ENCODE data around the gene SRP19.
"Not testable (repeated sequence)": the region's sequence is repeated elsewhere in the genome, so short reads cannot be mapped to it uniquely, and the experiment has no call there.

SRP19 gene

GRCh38 chr5:112860929-112861637 is at the start of gene SRP19:
Gene SRP19, plus strand, starts transcription at chr5:112861287. Its CDS starts 90 bp downstream, at chr5:112861377.
- peak; percentile 92 for DNase-seq

- no peak for DNase-seq
Observed at GRCh38 chr5:112812549-112812948, 48.5 kb upstream of the SRP19 start.

- DNase-seq, result no peak
Observed at GRCh38 chr5:112820246-112820645, 40.8 kb upstream of the SRP19 start.

GRCh38 chr5:112822456-112822855 is 38.6 kb upstream of the SRP19 start:
- no peak for DNase-seq

- no peak for DNase-seq
Observed at GRCh38 chr5:112823181-112823580, 37.9 kb upstream of the SRP19 start.

GRCh38 chr5:112823656-112824055 is 37.4 kb upstream of the SRP19 start:
- no peak for DNase-seq

DNA sequence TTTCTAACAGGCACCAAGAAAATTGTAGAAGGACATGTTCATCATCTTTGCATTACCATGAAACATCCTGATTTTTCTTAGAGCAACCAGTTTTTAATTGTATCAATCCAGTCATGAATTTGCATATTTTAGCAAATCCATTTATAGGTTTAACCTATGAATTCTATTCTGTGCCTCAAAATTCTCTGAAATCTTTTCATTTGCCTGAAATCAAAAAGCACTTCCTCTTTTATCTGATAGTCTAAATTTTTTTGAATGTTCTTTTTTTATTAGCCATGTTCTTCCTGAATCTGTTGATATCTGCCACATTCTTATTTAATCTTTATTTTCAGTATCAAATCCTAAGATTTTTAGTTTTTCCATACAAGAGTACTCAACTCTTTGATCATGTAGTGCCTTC is 36.9 kb upstream of the SRP19 start:
- DNase-seq, result no peak

- no peak for DNase-seq
Observed at GRCh38 chr5:112830378-112830777, 30.7 kb upstream of the SRP19 start.

GRCh38 chr5:112833971-112834370 is 27.1 kb upstream of the SRP19 start:
- DNase-seq, result no peak

DNA sequence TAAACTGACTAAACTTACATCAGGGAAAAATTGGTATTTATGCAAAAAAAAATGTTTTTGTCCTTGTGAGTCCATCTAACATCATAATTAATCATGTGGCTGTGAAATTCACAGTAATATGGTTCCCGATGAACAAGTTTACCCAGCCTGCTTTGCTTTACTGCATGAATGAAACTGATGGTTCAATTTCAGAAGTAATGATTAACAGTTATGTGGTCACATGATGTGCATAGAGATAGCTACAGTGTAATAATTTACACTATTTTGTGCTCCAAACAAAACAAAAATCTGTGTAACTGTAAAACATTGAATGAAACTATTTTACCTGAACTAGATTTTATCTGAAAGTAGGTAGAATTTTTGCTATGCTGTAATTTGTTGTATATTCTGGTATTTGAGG is 16.6 kb upstream of the SRP19 start:
- DNase-seq, result no peak

DNA sequence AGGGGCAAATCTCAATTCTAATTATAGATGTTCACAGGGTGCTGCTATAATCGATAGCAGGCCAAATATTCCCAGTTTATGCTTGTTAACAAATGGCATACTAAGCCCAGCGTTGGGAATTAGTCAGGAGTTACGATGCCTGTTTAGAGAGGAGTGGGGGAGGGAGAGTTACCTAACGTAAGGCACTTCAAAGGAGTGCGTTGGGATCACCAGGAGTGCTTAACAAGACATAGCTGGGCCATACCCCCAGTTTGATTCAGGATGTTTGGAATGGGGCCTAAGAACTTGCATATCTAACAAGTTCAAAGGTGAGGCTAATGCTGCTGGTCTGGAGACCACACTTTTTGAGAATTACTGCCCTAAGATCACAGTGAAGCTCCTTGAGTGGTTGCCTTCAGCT is 14.5 kb upstream of the SRP19 start:
- DNase-seq, result no peak

DNA sequence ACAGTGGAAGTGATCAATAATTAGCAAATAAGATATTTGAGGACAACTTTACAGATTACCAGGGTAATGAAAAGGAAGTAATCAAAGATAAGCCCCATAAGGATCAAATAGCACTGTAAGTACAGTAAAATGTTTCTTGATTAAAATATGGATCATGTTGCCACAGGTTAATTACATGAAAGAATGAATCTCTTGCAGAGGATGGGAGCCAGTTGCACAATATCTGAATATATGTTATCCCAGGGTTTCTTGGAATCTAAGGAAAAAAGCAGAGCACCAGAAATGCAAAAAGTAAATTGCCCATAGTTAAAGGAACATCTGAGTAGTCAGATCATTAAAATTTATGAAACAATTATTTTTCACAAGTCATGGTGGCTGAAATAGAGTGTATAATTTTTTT is 13.8 kb upstream of the SRP19 start:
- no peak for DNase-seq

GRCh38 chr5:112848116-112848811 is 12.8 kb upstream of the SRP19 start:
- no peak for DNase-seq

DNA sequence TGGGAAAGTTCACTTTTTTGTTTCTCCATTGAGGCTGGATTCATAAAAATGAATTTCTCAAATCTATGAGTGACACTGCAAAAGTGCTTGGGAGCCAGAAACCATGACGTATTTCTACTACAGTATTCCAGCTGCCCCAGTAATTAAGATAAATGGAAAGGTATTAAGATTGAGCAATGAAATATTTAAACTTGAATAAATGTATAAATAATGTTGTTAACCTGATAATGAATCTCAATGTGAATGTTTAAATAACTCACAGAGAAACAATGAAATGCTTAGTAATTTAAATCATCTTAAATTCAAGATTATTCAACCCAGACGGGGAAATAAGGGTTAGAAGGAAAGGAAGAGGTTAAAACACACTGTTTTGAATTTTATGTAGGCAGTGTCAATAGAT is 11.2 kb upstream of the SRP19 start:
- DNase-seq, result no peak

- no peak for DNase-seq
Observed at GRCh38 chr5:112854651-112855050, 6.4 kb upstream of the SRP19 start.

DNA sequence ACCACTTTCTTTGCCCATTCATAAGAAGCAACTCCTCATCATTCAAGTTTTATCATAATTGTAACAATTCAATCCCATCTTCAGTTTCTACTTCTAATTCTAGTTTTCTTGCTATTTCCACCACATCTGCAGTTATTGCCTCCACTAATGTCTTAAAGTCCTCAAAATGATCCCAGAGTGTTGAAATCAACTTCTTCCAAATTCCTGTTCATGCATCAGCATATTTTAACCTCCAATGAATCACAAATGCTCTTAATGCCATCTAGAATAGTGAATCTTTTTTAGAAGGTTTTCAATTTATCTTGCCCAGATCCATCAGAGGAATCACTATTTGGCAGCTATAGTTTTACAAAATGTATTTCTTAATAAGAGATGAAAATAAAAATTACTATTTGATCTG is 3.2 kb upstream of the SRP19 start:
- DNase-seq, result no peak

DNA sequence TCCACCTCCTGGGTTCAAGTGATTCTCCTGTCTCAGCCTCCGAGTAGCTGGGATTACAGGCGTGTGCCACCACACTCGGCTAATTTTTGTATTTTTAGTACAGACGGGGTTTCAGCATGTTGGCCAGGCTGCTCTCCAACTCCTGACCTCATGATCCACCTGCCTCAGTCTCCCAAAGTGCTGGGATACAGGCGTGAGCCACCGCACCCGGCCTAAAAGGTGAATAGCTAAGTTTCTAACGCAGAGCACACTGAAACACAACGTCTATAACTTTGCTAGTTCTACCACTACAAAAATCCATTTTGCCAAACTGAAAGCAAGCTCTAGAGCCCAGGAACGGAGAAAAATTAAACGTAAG is 537 bp upstream of the SRP19 start:
- not testable (repeated sequence) for DNase-seq

DNA sequence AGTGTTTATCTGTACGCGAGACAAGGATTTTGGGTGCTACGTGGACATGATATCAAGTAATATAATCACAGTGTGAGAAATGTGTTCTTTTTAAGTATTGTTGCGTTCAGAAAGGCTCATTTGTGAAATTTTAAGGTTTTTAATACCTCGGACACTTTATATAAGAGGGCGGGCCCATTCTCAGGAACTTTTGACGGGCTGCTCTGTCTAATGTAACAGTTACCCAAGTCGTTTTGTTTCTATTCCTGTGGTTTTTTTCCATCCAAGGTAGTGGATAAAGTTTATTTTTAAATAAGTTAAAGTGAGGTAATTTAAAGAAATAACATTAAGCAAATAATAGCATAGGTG is 525 bp downstream of the SRP19 start:
- no peak for DNase-seq

GRCh38 chr5:112862085-112862484 is 998 bp downstream of the SRP19 start:
- DNase-seq, result no peak

- DNase-seq, result no peak
Observed at GRCh38 chr5:112863549-112863948, 2.5 kb downstream of the SRP19 start.

- no peak for DNase-seq
Observed at GRCh38 chr5:112865128-112865527, 4.0 kb downstream of the SRP19 start.

DNA sequence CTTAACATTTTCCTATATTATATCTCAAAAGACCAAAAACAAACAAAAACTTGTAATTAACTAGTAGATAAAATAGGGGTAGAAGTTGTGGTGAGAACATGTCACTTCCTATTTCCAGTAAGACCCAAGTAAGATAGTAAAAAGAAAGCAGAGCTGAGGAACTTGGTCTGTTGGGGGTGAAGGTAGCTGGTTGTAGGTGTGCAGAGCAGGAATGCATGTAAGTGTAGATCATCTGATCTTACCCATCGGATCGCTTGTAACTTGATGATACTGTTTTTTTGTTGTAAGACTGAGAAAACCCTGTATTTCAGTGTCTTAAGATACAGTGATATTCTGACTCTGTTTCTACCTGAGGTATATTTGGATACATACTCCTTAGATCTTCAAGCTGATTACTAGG is 5.7 kb downstream of the SRP19 start:
- no peak for DNase-seq

GRCh38 chr5:112867411-112867810 is 6.3 kb downstream of the SRP19 start:
- no peak for DNase-seq

DNA sequence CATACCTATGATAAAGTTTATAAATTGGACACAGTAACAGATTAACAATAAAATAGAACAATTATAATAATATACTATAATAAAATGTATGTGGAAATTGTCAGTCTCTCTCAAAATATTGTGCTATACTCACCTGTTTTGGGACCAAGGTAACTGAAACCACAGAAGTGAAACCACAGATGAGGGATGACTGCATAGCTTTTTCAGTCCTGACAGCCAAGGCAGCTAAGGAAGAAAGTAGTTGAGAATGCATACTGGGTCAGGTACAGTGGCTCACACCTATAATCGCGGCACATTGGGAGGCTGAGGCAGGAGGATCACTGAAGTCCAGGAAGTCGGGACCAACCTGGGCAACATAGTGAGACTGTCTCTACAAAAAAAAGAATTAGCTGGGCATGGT is 8.9 kb downstream of the SRP19 start:
- DNase-seq, result no peak

GRCh38 chr5:112870966-112871365 is 9.9 kb downstream of the SRP19 start:
- no peak for DNase-seq

All from CD4-positive, alpha-beta T cell treated with Interleukin-15 for 1 hour (primary cell).